SHP77 (cell line): ENCODE results near the gene NSDHL.
A peak's percentile ranks its signal among the peaks of the same experiment; 100 is the strongest.
"Not testable (repeated sequence)": the region's sequence is repeated elsewhere in the genome, so short reads cannot be mapped to it uniquely, and the experiment has no call there.

Experiments
- DNase-seq, 2 experiments: peaks; one replicate each; lab custom pipeline; 2025; lab: John Stamatoyannopoulos, UW

The NSDHL gene

DNA sequence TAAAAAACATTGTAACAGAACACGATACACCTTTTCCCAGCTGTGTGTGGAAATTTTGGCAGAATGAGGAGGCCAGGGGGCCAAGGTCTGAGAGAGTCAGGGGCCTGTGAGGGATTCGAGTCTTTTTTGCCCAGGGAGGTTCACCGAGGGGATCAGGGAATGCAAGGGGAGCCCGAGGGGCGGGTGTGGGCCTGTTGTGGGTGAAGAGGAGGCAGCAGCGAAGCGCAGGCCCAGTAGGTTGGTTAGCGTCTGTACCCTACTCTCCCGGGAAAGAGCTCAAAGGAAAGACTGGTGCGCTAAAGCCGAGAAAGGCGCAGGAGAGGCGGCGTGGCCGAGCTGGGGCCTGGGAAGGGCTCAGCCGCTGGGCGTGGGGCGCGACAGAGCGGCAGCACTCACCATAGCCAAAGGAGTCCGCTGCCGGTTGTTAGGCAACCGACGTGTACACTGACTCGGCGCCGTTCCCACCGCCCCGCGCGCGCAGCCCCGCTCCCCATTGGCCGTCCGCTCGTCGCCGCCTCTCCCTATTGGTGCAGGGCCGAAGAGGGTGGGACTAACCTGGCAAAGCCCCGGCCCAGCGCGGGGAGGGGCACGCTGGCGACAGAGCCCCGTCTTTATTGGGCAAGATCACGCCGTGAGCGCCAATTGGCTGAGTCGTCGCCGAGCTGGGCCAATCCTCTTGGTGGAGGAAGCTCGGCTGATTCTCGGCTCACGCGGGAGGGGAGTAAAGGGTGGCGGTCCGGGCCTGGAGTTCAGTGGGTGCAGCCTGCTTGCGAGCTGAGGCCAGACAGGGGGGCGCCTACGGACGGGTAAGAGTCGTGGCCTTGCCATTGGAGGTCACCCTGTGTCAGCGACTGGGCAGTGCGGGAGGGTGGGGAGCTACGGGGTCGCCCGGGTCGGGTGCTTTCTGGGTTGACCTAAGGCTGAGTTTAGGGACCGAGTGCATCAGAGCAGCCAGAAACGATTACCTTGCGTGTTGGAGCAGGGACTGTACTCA is at the start of gene NSDHL, which contains the start of gene CETN2:
NSDHL (plus strand) TSS at position 752 of the 994 bp plus-strand sequence. CDS start 15,262 bp downstream, outside the sequence.
CETN2 (minus strand) TSS at position 446 of the 994 bp plus-strand sequence; CDS start at position 399, 47 bp downstream.
- peak; percentile 87 to 92 for DNase-seq

DNA sequence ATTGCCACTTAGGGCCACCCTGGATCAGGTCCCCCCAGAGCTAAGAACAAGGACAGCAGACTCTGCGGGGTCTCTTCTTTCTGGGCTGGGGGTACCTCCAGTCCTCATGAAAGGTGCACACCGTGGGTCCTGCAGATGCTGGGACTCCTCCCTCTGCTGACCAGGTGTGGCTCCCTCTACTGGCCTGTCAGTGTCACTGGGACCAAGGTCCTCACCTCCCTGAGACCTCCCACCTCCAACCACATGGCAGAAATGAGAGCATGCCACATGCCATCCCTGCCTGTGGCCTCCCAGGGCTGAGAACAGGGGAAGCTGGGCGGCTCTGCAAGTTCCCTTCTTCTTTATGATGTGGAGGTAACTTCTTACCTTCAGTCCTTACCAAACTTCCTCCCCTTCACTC is 43.8 kb upstream of the NSDHL start:
- not testable (repeated sequence) for DNase-seq

DNA sequence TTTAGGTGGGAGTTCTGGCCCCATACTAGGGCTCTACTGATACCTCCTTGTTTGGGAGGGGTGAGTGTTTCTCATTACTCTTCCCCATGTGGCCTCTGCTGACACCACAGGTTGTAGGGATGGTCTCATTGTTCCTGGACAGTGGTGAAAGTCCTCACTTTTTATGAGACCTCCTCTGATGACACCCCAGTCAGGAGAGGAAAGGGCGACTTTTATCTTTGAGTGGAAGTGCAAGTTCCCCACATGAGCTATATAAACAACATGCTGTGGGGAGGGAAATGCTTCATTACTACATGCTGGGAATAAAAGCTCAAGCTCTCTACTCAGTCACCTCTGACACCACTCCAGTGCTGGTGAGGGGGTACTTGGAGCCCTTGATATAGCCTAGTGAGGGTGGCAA is 31.9 kb upstream of the NSDHL start:
- no peak for DNase-seq

GRCh38 chrX:152806035-152806434 is 24.8 kb upstream of the NSDHL start:
- DNase-seq = no peak

- DNase-seq = no peak
Measured at GRCh38 chrX:152810403-152810802, 20.5 kb upstream of the NSDHL start.

- DNase-seq = no peak
Measured at GRCh38 chrX:152813206-152813605, 17.7 kb upstream of the NSDHL start.

GRCh38 chrX:152814048-152814447 is 16.8 kb upstream of the NSDHL start:
- no peak for DNase-seq

- DNase-seq = peak in 1 of 2 experiments; percentile 21
Measured at GRCh38 chrX:152817078-152817764, 13.6 kb upstream of the NSDHL start.

DNA sequence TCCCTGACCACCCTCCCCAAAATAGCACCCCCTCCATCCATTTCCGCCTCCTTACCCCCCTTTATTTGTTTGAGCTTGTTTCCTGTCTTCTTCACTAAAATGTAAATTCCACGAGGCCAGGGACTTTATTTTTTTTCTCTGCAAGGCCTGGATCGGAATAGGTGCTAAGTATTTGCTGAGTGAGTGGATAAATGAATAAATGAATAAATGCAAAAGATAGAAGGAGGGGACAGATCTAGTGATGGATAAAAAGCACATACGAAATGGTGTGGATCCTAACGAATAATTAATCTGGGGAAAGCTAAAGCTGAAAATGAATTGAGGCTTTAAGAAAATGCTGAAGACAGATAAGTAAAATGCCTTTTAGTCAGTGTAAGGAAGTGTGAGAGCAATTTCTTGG is 12.5 kb upstream of the NSDHL start:
- no peak for DNase-seq

- no peak for DNase-seq
Measured at GRCh38 chrX:152819266-152819665, 11.6 kb upstream of the NSDHL start.

DNA sequence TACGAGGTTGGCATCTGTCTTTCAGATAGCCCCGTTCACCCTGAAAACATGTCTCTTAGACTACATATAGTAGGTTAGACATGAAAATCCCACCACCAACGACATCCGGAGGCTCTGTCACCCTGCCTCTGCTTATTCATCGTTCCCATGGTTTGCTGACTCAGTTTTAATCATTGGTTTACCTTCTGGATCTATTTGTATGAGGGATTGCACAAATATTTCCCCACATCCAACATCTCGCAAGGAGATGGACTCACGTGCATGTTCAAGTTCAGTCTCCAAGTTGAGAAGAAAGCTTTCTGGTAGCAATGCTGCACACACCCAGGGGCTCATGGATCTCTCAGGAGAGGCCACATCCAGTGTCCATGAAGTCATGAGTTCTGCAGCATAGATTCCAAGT is 11.1 kb upstream of the NSDHL start:
- no peak for DNase-seq

DNA sequence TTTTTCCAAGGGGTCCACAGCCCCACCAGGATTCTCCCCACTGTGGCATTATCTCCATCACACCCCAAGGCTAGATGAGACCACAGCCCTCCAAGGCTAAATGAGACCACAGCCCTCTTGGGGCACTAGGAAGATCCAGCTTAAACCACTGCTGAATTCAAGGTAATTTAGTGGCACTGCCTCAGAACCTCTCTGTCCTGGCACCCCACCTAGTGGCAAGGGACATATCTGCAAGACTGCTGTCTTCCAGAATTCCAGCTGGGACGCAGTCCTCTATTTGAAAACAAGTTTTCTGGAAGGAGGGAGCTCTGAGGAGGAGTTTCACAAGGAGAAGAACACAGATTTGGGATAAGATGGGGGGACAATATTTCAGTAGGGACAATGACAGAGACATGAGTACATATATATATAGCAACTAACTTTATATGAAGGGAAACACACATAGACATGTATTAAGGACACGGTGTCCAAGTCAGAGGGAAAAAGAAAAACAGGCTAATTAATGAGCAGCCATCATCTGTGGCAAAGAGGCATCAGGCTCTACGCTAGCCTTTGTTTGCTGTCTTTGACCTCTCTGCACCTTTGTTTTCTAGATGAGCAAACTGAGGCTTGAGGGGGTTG is 9.6 kb upstream of the NSDHL start:
- DNase-seq = peak; percentile 0 to 17

DNA sequence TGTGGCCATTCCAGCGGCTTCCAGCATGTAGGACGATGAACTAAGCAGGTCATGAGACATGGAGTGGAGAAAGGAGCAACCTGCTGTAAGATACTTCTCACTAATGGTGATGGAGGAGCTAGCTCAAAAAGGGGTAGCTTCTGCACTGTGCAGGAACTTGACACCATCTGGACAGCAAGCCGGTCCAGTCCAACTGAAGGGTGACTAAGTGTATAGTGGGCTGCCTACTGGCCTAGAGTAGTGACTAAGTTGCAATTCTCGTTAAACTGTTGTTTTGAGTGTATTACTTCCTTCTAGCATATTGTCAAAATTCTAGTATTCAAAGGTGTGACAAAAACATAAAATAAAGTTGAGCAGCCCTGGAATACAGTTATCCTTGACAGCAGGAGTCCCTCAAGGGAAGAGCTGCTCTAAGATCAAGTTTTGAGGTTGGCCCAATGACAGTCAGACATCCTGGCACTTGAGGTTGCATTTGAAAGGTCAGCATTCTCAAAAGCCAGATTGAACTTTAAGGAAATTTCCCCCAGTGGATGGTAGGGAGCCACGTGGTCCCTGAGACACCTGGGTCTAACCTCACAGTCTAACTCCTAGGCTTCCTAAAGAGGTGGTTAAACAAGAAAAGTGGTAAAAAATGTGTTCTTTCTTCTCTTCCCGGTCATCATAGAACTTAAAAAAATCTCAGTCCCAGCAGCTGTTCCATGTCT is 8.3 kb upstream of the NSDHL start:
- DNase-seq = no peak

DNA sequence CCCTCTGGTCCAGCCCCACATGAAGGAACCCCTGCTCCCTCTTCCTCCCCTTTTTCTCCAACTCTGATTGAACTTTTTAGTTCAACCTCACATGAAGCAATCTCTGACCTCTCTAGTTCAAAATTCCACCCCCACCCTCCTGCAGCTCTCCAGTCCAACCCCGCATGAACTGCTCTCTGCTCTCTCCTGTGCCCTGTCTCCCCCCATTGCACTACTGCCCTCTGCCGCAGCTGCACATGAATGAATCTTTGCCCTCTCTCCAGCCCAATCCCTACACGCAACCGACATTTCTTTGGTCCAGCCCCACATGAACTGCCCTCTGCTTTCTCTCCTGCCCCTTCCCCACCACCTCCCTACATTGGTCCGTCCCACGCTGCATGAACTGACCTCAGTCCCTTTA is 7.2 kb upstream of the NSDHL start:
- no peak for DNase-seq

GRCh38 chrX:152824841-152825374 is 6.0 kb upstream of the NSDHL start:
- DNase-seq = no peak

GRCh38 chrX:152831391-152831790 is 528 bp downstream of the NSDHL start:
- no peak for DNase-seq

DNA sequence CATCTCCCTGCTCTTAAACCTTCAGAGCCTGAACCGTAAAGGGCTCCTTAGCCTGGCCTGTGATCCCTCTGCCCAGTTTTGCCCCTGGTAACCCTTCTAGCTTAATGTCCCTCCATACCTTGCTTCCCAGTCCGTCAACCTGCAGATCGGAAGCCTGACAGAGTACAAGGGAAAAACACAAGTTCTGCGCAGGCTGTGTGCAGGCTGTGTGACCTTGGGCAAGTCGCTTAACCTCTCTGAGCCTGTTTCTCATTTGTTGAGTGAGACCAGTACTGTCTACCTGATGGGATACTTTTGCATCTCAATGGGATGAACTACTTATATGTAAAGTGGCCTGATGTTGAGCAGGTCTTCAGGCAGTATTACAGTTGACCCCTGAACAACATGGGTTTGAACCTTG is 1.7 kb downstream of the NSDHL start:
- no peak for DNase-seq

GRCh38 chrX:152833378-152833777 is 2.5 kb downstream of the NSDHL start:
- no peak for DNase-seq

- not testable (repeated sequence) for DNase-seq
Measured at GRCh38 chrX:152835470-152835869, 4.6 kb downstream of the NSDHL start.

- DNase-seq = no peak
Measured at GRCh38 chrX:152842772-152843338, 12.0 kb downstream of the NSDHL start.

- DNase-seq = no peak
Measured at GRCh38 chrX:152843852-152844251, 13.0 kb downstream of the NSDHL start.
